Stimulated activated CD8-positive, alpha-beta memory T cell treated with anti-CD3 and anti-CD28 coated beads, Interleukin-12 subunit alpha, Interleukin-12 subunit beta, amount 100 ng/mL, for 1 hour (primary cell): Measurements from ENCODE around the gene NFX1.

Experiments
- DNase-seq: peaks from one replicate; pipeline ENCODE4 v3.0.0-alpha.2; 2020; ENCODE audit warnings: low read depth

The NFX1 gene

DNA sequence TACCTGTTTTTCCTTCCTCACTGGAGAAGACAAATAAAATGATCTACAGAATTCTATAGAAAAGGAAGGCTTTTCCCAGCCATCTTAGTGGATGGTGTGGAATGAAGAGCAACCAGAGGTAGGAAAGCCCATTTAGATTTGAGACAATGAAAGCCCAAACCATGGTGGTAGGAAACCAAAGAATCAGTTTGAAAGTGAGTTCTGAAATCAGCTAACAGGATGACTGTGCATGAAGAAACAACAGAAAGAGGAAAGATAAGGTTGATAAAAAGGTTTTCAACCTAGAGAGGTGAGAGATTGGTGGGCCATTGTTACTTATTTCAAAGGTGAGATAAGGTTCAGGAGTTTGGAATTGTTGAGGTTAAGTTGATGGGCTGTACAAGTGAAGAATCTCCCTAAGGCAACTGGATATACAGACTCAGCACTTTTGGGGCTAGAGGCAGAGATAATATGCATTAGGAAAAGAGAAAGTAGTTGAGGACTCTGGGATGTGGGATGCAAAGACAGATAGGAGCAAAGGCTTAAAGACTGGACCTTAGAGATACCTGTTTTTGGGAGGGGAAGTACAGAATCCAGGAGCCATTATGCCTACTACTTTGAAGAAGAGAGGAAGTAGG lies 23.1 kb upstream of the NFX1 start:
- no peak for DNase-seq

DNA sequence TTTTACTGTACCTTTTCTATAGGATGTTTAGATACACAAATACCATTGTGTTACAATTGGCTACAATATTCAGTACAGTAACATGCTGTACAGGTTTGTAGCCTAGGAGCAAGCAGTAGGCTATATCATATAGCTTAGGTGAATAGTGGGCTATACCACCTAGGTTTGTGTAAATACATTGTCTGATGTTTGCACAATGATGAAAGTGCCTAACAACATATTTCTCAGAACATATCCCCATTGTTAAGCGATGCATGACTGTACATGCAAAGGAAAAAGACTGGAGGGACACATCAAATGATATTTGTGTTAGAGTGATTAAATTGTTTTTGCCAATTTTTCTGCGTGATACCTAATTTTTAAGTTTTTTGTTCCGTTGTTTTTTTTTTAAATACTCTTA lies 20.2 kb upstream of the NFX1 start:
- DNase-seq, result no peak

DNA sequence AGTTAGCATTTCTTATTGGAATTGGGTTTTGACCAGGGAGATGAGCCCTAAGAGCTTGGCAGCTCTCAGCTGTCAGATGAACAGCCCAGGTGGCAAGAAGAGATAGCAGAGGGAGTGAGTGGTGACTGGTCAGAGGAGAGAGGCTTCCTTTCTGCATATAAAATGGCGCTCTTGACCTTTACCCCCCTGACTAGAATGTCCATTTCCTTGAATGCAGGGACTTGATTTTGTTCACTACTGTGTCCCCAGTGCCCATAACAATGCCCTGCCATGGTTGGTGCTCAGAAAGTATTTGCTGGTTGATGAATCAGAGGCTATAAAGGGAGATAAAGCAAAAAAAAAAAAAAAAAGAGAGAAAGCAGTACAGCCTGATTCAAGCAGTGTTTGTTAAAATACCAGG lies 18.3 kb upstream of the NFX1 start:
- no peak for DNase-seq

DNA sequence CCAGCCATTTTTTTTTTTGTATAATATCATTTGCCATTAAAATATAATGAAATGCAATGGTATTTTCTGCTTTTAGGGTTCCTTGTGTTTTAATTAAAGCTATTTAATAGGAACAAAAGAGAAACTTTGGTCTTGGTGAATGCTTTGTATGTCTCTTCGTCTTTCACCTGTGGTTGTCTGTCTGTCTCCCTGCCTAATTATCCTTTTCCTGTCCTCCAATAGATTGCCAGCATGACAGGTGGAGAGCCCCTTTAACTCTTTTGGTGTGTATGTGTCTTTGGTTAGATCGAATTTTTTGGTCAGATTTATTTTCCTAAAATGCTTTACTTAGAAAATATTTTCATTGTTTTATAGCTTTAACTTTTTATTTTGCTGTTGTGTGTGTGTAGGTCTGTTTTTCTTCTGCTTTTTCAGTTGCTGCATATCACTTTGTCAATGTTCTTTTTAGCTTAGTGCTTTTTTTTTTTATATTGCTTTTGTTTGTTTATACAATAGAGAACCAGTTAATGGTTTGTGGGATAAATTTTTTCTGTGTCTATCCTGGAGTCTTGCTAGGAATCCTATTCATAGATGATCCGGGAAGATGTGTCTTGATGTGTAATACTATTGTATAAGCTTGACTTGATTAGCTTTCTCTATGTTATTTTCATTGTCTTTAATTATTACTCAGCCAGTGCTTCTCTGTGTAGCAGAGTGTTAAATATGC lies 16.9 kb upstream of the NFX1 start:
- DNase-seq, result no peak

DNA sequence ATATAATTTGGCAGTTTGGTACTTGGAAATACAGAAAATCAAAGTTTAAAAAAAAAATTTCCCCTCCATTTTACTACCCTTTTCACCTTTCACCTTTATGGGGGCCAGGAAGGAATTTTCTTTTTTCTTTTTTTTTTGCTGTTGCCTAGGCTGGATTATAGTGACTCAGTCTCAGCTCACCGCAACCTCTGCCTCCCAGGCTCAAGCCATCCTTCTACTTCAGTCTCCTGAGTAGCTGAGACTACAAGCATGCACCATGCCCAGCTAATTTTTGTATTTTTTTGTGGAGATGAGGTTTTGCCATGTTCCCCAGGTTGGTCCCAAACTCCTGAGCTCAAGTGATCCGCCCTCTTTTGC lies 16.4 kb upstream of the NFX1 start:
- no peak for DNase-seq

DNA sequence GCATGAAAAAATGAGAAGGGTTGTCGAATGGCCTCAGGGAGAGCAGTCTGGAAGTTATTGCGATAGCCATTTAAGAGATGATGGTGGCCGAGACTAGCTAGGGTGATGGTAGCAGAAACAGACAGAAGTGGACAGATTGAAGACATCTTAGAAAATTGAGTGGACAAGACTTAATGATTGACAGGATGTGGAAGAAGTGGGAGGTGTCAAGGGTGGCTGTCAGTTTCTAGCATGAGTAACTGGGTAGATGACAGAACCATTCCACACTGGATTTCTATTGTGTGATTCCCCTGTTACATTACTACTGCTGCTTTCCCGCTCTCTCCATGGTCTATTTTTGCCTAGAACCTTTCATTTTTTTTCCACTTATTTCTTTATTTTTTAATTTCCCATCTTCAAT lies 12.8 kb upstream of the NFX1 start:
- DNase-seq, result no peak

DNA sequence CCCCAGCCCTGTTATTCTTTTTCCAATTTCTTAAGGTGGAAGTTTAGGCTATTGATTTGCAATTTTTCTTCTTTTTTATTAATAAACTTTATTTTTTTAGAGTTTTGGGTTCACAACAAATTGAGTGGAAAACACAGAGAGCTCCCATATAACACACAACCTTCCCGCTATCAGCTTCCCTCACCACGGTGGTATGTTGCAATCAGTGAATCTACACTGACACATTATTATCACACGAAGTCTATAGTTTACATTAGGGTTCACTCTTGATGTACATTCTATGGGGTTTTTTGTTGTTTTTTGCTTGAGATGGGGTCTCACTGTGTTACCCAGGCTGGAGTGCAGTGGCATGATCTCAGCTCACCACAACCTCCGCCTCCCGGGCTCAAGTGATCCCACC lies 4.8 kb upstream of the NFX1 start:
- DNase-seq, result no peak

DNA sequence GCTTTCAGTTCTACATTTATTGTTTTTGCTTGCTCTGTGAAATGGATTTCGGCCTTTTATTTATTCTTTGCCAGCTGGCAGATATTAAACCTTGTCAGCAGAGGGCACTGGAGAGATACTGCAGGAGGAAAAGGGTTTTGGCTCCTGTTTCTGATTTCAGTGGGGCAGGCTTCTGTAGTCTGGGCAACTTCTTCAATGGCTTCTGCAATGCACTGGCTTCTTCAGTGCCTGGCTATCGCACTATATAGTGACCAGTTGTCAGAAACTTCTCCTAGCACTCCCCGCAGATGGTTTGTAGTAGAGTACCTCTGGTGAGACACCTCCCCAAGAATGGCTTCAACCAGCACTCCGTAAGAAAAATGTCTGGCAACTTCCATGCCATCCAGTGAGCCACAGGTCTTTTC lies 3.2 kb upstream of the NFX1 start:
- DNase-seq, result no peak

DNA sequence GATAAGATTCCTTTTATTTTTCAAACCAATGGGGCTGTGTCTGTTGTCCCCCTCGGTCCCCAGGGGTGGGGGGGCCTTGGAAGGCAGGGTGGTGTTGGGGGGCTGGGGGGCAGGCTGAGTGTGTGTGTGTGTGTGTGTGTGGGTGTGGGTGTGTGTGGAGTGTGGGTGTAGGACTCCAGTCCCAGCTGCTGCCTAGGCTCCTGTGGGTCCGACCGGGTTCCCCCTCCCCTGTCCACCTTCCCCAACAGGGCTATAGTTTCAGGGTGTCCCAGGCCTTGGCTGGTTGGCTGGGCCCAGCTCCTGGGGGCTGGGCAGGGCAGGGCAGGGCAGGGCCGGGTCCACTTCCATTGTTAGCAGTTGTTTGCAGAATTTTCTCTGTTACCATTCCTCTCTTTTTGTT lies 2.1 kb upstream of the NFX1 start:
- no peak for DNase-seq

DNA sequence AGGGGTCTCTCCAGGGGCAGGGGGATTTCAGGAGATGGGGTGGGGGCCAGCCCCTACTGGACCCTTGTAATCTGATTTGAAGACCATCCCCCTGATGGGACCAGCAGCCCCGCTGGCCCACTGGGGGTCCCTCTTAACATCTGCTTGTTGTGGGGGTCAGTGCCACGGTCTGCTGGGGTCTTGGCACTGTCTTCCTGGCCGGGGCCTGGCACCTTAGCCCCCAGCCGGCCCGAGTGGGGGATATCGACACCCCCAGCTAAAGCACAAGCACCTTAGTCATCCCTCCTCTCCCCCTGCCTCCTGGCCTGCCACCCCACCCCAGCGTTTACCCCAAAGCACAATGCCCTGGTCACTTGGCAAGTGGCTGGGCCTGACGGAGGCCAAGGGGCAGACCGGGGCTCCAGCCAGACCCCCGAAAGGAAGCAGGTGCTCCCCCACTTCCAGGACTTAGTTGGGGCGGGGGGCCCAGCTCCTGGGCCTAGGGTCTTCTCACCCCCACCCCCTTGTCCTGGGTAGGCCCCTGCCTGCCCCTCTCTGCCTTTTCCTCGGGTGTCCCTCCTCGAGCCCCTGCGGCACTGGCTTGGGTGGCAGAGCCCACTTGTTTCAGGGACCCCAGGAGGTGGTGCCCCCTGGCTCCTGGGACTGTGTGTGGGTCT lies 1.4 kb upstream of the NFX1 start:
- DNase-seq, result no peak

DNA sequence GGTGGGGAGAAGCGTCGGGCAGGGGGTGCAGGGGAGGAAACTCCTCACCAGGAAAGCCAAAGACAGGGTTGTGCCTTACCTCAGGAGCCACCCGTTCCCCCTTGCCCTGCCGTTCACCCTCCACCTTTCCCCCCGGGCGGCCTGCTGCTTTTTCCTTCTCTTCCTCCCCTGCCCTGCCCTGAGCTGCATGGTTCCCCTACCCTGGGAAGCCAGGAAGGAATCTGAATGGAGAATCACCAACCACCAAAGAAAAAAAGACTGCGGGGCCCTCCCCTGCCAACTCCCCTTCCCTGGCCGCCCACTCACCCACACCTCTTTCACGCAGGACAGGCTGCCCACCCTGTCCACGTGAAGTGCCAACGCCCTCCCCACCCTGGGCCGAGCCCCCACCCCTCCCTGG lies 820 bp upstream of the NFX1 start:
- DNase-seq, result no peak

DNA sequence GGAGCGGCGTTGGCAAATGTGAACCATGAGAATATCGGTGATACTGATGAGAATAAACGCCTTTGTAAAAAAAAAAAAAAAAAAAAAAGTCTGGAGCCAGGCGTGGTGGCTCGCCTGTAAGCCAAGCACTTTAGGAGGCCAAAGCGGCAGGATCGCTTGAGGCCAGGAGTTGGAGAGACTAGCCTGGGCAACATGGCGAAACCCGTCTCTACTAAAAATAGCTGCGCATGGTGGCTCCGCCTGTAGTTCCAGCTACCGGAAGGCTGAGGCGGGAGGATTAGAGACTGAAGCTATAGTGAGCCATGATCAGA lies 425 bp upstream of the NFX1 start:
- no peak for DNase-seq

DNA sequence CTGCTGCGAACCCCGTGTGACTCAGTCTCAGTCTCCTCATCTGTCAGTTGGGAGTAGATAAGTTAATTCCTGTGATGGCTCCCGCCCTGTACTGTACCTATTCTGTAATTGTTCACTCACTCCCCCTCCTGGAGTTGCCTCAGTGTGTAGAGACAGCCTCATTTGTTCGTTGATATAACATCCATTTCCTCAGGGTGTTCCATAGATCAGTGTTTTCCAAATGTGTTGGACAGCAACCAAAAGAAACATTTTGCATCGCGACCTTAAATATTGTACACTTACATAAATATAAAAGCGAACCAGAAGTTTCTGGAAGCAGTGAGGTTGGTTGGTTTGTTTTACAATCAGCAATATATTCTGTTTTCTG lies 698 bp downstream of the NFX1 start:
- DNase-seq, result no peak

DNA sequence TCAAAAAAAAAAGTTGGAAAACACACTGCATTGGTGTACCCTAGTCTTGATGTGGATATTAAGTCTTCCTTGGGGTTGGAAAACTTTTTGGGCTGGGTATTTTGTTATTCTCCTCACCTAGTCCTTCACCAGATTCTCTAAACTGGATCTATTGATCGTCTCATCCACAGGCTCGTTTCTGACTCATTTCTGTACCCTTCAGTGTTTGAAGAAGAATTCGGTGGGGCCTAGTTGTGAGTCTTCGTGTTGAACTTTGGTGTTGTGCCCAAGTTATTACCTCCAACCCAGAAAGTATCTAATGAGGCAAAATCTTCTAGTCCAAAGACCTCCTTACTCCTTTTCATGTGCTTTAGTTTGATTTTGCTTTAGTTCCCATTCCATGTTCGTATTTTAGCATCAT lies 1.6 kb downstream of the NFX1 start:
- no peak for DNase-seq

DNA sequence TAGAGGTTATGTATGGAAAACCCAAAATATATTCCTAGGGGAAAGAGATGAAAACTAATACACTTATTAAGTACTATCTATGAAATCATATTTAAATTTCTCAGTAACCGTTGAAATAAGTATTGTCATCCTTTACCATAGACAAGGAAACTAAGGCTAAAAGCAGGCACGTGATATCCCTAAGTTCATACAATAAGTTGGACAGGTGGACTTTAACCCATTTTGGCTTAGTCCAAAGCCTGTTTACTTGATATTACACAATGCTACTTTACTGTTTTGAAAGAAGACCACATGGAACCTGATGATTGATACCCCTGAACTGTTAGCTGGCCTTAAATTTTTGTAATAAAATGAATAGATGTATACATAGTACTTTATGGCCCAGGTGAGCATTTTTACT lies 3.5 kb downstream of the NFX1 start:
- no peak for DNase-seq

DNA sequence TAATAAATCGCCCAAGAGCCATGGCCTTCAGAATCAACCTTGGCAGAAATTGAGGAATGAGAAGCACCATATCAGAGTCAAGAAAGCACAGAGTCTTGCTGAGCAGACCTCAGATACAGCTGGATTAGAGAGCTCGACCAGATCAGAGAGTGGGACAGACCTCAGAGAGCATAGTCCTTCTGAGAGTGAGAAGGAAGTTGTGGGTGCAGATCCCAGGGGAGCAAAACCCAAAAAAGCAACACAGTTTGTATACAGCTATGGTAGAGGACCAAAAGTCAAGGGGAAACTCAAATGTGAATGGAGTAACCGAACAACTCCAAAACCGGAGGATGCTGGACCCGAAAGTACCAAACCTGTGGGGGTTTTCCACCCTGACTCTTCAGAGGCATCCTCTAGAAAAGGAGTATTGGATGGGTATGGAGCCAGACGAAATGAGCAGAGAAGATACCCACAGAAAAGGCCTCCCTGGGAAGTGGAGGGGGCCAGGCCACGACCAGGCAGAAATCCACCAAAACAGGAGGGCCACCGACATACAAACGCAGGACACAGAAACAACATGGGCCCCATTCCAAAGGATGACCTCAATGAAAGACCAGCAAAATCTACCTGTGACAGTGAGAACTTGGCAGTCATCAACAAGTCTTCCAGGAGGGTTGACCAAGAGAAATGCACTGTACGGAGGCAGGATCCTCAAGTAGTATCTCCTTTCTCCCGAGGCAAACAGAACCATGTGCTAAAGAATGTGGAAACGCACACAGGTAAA lies 4.5 kb downstream of the NFX1 start:
- DNase-seq, result no peak

DNA sequence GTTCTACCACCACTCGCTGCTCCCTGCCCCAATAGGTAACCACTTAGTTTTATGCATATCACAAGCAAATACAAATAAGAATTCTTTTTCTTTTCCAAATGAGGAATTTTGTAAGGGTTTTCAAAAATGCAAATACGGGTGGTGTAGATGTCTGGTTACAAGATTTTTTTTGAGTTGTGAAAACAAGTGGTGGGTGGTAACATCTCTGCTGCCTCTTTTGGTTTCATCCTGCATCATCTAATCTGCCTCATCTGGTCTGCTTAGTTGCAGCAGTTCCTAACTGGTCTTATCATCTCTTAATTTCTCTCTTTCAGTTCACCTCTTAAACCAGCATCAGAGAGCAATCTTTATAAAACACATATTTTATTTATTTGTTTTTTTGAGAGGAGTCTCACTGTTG lies 5.3 kb downstream of the NFX1 start:
- no peak for DNase-seq

DNA sequence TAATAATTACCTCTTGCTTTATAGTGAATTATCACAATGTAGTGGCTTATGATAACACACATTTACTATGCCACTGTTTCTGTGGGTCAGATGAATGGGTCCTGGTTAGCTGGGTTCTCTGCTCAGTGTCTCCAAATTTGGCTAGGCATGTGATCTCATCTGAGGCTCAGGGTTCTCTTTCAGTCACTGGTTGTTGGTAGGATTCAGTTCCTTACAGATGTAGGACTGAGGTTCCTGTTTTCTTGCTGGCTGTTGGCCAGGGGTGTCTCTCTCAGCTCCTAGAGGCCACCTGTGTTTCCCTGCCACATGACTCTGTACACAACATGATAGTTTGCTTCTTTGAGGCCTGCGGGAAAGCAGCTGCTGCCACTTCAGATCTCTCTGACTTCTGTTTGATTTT lies 7.1 kb downstream of the NFX1 start:
- no peak for DNase-seq

DNA sequence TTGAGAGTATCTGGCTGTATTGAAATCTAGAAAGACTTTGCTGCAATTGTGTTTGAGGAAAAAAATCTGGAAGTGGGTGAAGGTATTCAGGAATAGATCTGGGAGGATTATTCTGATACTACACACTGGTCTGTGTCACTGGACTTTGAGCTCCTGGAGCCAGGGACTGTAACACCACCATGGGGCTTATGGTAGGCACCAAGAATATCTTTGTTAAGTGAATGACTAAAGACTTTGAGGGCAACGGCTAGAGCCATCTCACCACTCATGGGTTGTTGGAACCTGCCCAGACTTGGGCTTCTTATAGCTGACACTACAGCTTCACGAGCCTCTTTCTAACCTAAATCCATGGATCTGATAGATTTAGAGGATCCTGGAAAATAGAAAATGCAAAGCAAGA lies 10.2 kb downstream of the NFX1 start:
- DNase-seq, result no peak

DNA sequence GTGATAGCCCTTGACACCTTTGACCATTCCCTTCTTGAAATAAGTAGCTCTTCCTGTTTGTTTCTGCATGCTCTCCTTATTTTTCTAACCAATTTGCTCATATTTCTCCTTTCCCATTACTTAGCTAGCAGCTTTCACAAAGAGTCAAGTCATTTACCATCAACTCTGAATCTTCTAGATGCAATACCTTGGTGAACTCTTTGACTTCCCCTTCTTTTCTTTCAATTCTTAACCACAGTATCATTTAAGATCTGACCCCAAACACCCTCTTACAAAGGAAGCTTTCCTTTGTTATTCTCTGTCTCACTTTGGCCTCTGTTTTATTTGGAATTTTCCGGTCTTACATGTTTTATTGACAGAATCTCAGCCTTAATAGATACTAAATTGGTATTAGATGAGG lies 14.0 kb downstream of the NFX1 start:
- no peak for DNase-seq

DNA sequence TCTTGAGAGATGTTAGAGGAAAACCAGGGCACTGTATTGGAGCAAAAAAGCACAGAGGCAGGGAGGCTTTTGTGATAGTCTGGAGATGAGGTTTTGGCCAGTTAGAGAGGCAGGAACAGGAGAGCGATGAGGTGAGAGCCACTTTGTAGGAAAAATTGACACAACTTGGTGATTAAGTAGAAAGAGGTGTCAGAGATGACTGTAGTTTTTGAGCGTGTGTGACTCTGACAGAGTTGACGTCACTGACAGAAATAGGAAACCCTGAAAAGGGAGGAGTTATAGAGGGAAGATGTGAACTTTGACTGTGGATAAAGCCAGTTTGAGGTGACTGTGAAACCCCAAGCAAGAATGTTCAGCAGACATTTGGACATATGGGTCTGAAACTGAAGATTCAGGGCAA lies 15.7 kb downstream of the NFX1 start:
- no peak for DNase-seq

DNA sequence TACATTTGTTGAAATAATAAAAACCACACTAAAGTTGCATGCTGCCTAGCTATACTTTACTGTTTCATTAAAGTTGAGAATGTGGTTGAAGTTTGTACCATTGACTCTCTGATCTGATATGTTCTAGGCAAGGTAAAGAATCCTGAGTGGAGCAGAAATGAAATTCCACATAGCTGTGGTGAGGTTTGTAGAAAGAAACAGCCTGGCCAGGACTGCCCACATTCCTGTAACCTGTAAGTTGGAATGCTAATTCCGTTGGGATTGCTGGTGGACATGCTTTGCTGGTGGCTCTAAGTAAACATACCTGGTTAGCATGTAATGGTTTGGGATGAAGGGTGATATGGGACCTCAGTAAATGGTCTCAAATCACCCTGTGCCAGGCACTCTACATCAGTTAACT lies 16.8 kb downstream of the NFX1 start:
- no peak for DNase-seq

DNA sequence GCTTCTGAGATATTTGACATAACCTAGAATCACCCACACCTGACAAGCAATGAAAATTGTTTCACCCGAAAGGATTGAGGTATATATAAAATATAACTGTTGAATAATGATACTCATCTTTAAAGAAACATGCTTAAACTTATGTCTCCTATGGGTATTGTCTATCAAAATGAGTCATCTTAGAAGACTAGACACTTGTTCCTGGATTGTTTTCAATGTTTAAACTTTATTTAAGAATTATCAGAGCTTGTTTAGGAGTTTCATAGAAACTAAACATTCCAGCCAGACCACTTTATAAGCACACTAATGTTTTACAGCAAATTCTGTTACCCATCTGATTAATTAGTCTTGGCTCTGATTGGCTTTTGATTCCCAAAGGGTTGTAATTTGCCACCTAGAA lies 19.6 kb downstream of the NFX1 start:
- DNase-seq, result no peak

DNA sequence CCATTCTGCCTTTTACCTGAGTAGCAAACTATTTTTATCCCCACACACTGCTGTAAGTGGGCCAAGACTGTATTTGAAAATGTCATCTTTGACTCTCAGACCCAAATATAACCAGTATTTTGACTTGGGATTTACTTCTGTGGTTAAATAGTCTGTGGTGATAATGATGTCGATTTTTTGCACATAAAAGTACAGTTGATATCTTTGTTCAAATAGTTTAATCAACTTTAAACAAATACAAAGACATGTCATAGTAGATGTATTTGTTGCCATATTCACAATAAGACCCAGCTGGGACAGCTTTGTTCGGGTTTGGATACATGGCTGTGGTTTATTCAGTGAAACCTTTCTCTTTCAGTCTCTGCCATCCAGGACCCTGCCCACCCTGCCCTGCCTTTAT lies 20.4 kb downstream of the NFX1 start:
- DNase-seq, result no peak
